ENCODE data around the gene ATP5ME. TPM values are rescaled to one million over a fixed set of nuclear protein-coding genes. Genes with fewer than 3 reads are reported as not detected.

ATP5ME gene
- total RNA-seq, 1 experiment from 2014 or later: 425 TPM

DNA sequence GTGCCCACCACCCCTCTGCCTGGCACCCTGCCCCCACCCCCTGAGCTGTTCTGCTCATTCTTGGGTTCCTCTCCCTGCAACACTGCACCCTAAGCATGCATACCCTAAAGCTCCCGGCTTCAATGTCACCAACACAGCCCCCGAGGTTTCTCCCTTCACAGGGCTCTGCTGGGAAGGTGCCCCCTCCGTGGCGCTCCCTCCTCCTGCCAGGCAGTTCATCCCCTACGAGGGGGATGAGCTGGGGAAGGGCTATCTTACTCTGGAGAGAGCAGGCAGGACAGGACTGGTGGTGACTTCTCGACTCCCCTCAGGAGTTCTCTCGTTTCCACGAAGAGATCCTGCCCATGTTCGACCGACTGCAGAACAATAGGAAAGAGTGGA is 6.5 kb downstream of the ATP5ME start:
- Histone ChIP-seq H3K4ac (ENCODE audit: low read depth, low read length) (no peak overlapping the region), H4K8ac (replicated peaks; ENCODE audit: insufficient read length, low read depth, low read length) (no peak overlapping the region), H2AFZ (ENCODE audit: low read length) (no peak overlapping the region), H3T11ph (ENCODE audit: low read length) (no peak overlapping the region), H3K23ac (ENCODE audit: insufficient read length, low read depth, low read length) (no peak overlapping the region), H2BK20ac (ENCODE audit: low read depth, low read length, poor library complexity, severe bottlenecking) (no peak overlapping the region), H3K14ac (ENCODE audit: insufficient read depth, low read length) (no peak overlapping the region), H4K20me1 (ENCODE audit: control insufficient read depth, insufficient read depth, insufficient read length) (no peaks in the 10 kb centered on the region), H4K91ac (ENCODE audit: insufficient read length, low read depth, low read length) (no peak overlapping the region), H3K79me1 (ENCODE audit: insufficient read depth, low read depth, low read length, poor library complexity, severe bottlenecking) (no peaks in the 10 kb centered on the region), H3K9me3 (ENCODE audit: control insufficient read depth, low read depth, low read length) (no peaks in the 10 kb centered on the region), H3K79me2 (ENCODE audit: insufficient read depth, low read length) (no peaks in the 10 kb centered on the region), H3K18ac (ENCODE audit: insufficient read length, low read depth, low read length) (no peak overlapping the region), H3K4me1 (ENCODE audit: insufficient read depth, low read length) (no peaks in the 10 kb centered on the region), H4K5ac (ENCODE audit: insufficient read length, low read depth, low read length) (no peak overlapping the region), H2BK5ac (ENCODE audit: insufficient read length, low read length) (no peak overlapping the region), H3K27me3 (ENCODE audit: insufficient read depth, low read length) (no peaks in the 10 kb centered on the region), H2AK5ac (ENCODE audit: insufficient read length, low read length) (no peak overlapping the region), H3K9ac (ENCODE audit: extremely low read depth, insufficient read length, low read length) (no peak overlapping the region), H3K27ac (ENCODE audit: insufficient read length, low read depth, low read length) (no peak overlapping the region), H2BK12ac (ENCODE audit: insufficient read length, low read depth, low read length) (no peak overlapping the region), H2BK15ac (ENCODE audit: low read depth, low read length) (no peak overlapping the region), H2BK120ac (ENCODE audit: low read depth, low read length, poor library complexity, severe bottlenecking) (no peak overlapping the region), H3K23me2 (ENCODE audit: insufficient read length, low read depth, low read length, poor library complexity, severe bottlenecking) (no peaks in the 10 kb centered on the region), H3K56ac (ENCODE audit: insufficient read length, low read depth, low read length) (no peak overlapping the region), H3K4me2 (ENCODE audit: insufficient read depth, insufficient read length, low read length) (no peak overlapping the region)
- WGBS (ENCODE audit: extremely low coverage, insufficient read length, low lambda C conversion rate): no CpG with 5 or more reads among the region's 10 CpGs
- H3K36me3 Mint-ChIP-seq (ENCODE audit: insufficient read depth in 1 of 3, low read depth in 3 of 3): peaks cover 15 to 20% (median 18%) of the 10 kb centered on the region in 3 experiments; a peak in 6 of 7 replicates
- peaks cover 0 to 3% of the 10 kb centered on the region in 2 experiments; a peak in 1 of 4 replicates for H3K4me1 Mint-ChIP-seq
- no peaks in the 10 kb centered on the region; the same call in 1 of the 2 replicates for H3K27me3 Mint-ChIP-seq (ENCODE audit: low read depth)
- peak overlapping the region in 1 of 3 experiments; percentile 2; a peak in 1 of 7 replicates for H3K27ac Mint-ChIP-seq
- no peak overlapping the region for H3K4me3 Mint-ChIP-seq
- no peak for DNase-seq
- H3K9me3 Mint-ChIP-seq: no peaks in the 10 kb centered on the region
- TF ChIP-seq, protein P1, sequence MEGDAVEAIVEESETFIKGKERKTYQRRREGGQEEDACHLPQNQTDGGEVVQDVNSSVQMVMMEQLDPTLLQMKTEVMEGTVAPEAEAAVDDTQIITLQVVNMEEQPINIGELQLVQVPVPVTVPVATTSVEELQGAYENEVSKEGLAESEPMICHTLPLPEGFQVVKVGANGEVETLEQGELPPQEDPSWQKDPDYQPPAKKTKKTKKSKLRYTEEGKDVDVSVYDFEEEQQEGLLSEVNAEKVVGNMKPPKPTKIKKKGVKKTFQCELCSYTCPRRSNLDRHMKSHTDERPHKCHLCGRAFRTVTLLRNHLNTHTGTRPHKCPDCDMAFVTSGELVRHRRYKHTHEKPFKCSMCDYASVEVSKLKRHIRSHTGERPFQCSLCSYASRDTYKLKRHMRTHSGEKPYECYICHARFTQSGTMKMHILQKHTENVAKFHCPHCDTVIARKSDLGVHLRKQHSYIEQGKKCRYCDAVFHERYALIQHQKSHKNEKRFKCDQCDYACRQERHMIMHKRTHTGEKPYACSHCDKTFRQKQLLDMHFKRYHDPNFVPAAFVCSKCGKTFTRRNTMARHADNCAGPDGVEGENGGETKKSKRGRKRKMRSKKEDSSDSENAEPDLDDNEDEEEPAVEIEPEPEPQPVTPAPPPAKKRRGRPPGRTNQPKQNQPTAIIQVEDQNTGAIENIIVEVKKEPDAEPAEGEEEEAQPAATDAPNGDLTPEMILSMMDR (conservative IDR thresholded peaks at IDR 0.05): no peak

Measured in H9 (cell line).